ENCODE measurements around the gene PPP1R16B.

Gene PPP1R16B

GRCh38 chr20:38927902-38928578 lies 122.5 kb downstream of the PPP1R16B start:
- TF ChIP-seq CTCF (IDR thresholded peaks at IDR 0.05): no peak
- Histone ChIP-seq H3K4me3 (ENCODE audit: low read depth in 1 of 2, low read length in 1 of 2) (peak overlapping the region in 1 of 2 experiments; percentile 2), H3K4me1 (ENCODE audit: control insufficient read depth in 1 of 2, insufficient read depth in 1 of 2, low read depth in 1 of 2, low read length in 1 of 2) (peaks cover 19 to 35% of the 10 kb centered on the region in 2 experiments), H3K27me3 (no peaks in the 10 kb centered on the region), H3K27ac (no peak overlapping the region), H3K36me3 (no peaks in the 10 kb centered on the region), H3K9me3 (no peaks in the 10 kb centered on the region)

DNA sequence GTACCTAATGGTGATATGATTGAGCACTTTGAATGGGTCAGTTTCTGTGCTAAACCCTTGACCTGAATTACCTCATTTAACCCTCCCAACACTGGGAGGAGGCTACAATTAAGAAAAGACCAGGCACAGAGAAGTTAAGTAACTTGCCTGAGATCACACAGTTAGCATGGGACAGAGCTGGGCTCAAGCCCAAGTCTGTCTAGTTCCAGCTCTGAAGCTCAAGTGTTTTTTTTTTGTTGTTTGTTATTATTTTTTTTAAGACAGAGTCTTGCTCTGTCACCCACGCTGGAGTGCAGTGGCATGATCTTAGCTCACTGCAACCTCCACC lies 124.7 kb downstream of the PPP1R16B start:
- peaks cover 19 to 35% of the 10 kb centered on the region in 2 experiments for H3K4me1 ChIP-seq (ENCODE audit: control insufficient read depth in 1 of 2, insufficient read depth in 1 of 2, low read depth in 1 of 2, low read length in 1 of 2)
- no peaks in the 10 kb centered on the region for H3K27me3 ChIP-seq
- TF ChIP-seq CTCF (IDR thresholded peaks at IDR 0.05): no peak
- no peaks in the 10 kb centered on the region for H3K9me3 ChIP-seq
- H3K27ac ChIP-seq: no peak overlapping the region
- no peaks in the 10 kb centered on the region for H3K36me3 ChIP-seq
- no peak overlapping the region for H3K4me3 ChIP-seq (ENCODE audit: low read depth in 1 of 2, low read length in 1 of 2)

DNA sequence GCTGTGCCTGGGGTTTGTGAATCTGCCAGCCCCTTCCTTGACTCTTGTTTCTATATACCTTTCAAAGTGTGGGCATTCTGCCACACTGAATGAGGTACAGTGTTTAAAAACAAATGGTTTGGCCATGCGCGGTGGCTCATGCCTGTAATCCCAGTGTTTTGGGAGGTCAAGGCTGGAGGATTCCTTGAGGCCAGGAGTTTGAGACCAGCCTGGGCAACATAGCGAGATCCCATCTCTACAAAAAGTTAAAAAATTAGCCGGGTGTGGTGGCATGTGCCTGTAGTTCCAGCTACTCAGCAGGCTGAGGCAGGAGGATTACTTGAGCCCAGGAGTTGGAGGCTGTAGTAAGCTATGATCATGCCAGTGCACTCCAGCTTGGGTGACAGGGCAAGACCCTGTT lies 126.5 kb downstream of the PPP1R16B start:
- Histone ChIP-seq H3K4me3 (ENCODE audit: low read depth in 1 of 2, low read length in 1 of 2) (no peak overlapping the region), H3K9me3 (no peaks in the 10 kb centered on the region), H3K27me3 (no peaks in the 10 kb centered on the region), H3K4me1 (ENCODE audit: control insufficient read depth in 1 of 2, insufficient read depth in 1 of 2, low read depth in 1 of 2, low read length in 1 of 2) (peaks cover 12 to 23% of the 10 kb centered on the region in 2 experiments), H3K27ac (no peak overlapping the region), H3K36me3 (peaks cover under 1% of the 10 kb centered on the region)
- TF ChIP-seq CTCF (IDR thresholded peaks at IDR 0.05): no peak

DNA sequence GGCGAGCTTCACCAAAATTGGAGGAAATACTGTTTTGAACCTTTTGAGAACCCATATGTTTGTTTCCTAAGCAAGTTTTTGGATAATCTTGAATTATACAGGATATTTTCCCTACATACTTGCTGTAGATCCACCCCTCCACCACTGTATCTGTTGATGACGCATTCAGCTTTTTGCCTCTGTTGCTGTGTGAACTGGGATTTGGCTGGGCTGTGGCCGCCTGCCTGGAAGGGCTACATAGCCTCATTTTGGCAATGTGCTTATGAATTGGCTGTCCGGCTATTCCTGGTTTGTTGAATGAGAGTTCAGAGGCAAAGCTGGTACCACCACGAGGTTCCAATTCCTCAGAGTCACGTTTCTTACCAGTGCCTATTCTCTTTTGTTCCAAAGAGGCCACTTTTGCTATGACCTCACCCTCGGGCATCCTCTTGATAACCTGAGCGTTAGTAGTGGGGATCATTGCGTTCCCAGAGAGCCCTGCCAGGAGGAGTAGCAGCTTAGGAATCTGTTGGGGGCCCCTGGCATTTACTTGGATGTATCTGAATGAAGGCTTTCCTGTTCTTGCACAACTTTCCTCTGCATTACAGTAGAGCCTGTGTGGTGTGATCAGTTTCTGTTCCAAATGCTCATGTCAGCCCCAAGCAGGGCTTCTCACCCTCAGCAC lies 127.1 kb downstream of the PPP1R16B start:
- TF ChIP-seq CTCF (IDR thresholded peaks at IDR 0.05): no peak
- Histone ChIP-seq H3K9me3 (no peaks in the 10 kb centered on the region), H3K36me3 (peaks cover 5% of the 10 kb centered on the region), H3K27me3 (no peaks in the 10 kb centered on the region), H3K4me1 (ENCODE audit: control insufficient read depth in 1 of 2, insufficient read depth in 1 of 2, low read depth in 1 of 2, low read length in 1 of 2) (peaks cover 8 to 17% of the 10 kb centered on the region in 2 experiments), H3K27ac (no peak overlapping the region), H3K4me3 (ENCODE audit: low read depth in 1 of 2, low read length in 1 of 2) (no peak overlapping the region)

- TF ChIP-seq CTCF (IDR thresholded peaks at IDR 0.05): no peak
- Histone ChIP-seq H3K36me3 (peaks cover 15% of the 10 kb centered on the region), H3K27ac (no peak overlapping the region), H3K9me3 (no peaks in the 10 kb centered on the region), H3K4me1 (ENCODE audit: control insufficient read depth in 1 of 2, insufficient read depth in 1 of 2, low read depth in 1 of 2, low read length in 1 of 2) (peaks cover 0 to 6% of the 10 kb centered on the region in 2 experiments), H3K27me3 (no peaks in the 10 kb centered on the region), H3K4me3 (ENCODE audit: low read depth in 1 of 2, low read length in 1 of 2) (no peak overlapping the region)
These were observed 129.0 kb downstream of the PPP1R16B start for GRCh38 chr20:38934530-38934929.

Data from neutrophil (primary cell).